LoVo (cell line): ENCODE results near the gene RPP30.
"Not testable (repeated sequence)": the region's sequence is repeated elsewhere in the genome, so short reads cannot be mapped to it uniquely, and the experiment has no call there.

Experiments
- DNase-seq: peaks from one replicate; pipeline ENCODE4 v3.0.0-alpha.2; 2016; ENCODE audit warnings: low spot score

The RPP30 gene

DNA sequence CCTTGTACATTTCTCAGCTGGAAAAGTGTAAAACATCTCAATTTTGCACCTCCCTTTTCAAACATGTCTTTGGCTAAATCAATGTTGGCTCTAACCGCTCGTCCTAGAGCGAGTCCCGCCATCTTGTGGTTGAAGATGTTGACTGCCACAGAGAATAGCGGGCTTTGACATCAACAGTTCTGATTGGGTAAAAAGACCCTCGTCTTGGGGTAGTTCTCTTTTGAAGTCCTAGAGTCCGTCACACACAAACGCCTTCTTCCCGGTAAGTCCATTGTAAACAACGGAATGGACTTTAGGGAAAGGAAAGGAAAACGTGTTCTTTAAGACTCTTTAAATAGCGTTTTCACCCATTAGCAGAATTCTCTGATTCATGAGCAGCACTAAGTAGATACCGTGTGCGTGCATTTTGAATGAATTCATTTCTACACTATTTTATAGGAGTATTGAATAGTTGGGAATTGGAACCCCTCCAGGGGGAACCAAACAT is 452 bp upstream of the RPP30 start:
- DNase-seq, result peak; percentile 16

DNA sequence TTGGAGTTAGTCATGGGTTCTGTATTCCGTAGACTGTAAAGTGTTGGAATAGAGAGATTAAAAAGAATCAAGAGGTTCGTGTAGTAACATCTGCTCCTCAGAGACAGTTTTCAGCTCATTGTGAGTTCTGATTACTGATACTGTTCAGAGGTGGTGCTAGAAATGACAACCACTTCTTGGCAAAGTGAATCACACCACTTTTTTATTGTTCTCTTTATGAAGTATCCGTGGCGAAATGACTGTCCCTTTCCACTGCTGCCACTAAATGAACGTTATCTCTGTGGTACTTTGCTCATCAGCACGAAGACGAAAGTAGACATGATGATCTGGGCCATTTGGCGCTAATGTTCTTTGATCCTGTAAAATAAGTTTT is 860 bp downstream of the RPP30 start:
- DNase-seq, result no peak

DNA sequence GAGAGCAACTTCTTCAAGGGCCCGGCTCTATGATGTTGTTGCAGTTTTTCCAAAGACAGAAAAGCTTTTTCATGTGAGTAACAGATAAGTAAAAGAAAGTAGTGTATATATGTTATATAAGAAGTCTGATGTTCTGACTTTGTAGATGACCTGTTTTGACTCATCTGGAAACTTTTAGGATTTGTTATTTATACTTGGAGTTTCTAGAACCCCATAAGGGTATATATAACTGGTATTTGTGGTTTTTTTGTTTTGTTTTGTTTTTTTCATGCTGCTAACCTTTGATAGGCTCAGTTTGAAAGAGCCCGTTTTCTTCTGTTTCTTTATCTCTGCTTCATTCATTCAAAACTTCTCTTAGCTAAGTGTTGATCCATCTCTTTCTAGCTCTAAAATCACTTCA is 7.3 kb downstream of the RPP30 start:
- DNase-seq, result no peak

DNA sequence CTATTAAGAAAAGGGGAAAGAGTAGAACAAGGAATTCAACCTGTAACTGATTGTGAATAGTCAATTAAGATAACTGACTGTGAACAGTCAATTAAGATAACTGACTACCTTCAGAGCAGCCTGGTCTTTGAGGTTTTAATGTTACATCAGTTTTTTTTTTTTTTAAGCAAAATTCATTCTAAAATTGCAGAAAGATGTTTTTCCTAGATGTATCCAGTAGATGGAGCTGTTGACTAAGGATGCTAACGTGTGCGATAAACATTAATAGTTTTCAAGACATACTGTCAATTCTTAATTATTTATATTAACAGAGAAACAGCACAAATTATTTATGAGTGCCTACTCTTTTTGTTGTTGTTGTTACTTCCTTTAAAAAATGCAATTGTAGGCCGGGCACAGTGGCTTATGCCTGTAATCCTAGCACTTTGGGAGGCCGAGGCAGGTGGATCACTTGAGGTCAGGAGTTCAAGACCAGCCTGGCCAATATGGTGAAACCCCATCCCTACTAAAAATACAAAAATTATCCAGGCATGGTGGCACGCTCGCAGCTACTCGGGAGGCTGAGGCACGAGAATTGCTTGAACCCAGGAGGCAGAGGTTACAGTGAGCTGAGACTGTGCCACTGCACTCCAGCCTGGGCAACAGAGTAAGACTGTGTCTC is 8.4 kb downstream of the RPP30 start:
- peak; percentile 41 for DNase-seq

DNA sequence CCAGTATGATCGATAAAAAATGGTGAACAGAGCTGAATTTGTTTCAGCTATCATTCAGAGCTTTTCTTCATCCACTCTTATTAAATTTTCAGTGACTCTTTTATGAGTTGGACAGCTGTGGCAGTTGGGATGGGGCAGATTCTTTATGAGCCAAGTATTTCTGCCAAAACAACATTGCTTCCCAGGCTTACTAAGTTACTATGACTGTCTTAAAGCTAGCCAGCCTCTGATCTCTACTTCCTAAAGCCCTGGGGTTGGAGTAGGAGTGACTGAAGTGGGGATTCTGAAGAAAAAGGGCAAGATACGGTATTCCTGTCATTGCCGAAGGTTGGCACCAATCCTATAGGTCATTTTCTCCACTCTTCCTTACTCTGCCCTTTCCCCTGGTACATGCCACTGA is 12.7 kb downstream of the RPP30 start:
- no peak for DNase-seq

DNA sequence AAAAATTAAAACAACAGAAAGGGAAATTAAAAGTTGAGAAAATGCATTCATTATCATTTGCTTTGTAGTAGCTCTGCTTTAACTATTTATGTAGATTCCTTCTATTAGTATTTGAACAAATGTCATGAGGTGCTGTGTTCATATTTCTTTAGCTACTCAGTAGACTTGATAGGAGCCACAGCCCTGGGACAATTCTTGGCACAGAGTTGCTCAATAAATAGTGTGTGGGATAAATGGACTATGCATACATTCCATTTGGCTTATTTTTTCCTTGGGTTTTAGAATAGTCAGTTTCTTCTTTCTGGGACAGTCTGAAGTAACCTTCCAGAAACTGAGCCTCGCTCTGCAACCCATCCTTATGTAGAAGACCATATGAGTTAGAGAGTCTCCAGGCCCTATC is 13.4 kb downstream of the RPP30 start:
- no peak for DNase-seq

DNA sequence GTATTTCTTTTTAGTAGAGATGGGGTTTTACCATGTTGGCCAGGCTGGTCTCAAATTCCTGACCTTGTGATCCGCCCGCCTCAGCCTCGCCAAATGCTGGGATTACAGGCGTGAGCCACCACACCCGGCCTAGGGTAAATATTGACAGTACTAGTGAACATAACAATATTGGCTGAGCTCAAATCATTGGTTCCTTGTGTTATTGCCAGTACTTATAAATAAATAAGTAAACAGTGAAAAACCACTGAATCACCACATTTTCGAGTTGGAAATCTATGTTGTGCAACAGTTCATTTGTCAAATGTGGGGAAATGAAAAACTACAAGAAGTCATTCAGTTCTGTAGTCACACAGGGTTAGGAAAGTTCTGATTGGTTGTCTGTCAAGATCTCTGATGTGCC is 15.8 kb downstream of the RPP30 start:
- DNase-seq, result no peak

DNA sequence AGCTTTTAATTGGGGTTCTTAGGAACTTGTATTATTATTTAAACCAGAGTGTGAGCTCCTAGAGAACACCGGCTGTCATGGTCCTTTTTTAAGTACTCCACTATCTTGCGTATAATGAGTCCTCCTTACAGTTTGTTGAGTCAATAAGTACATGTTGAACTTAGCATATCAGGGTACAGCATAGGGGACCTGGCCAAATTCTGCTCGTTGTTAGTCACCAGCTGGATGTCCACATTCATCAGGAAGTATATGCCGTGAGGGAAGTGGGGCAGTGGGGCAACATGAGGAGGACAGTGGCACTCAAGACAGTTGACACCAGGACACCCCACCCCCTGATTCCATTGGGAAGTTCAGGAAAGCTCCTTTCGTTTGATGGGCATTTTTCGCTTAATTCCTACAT is 16.6 kb downstream of the RPP30 start:
- no peak for DNase-seq

DNA sequence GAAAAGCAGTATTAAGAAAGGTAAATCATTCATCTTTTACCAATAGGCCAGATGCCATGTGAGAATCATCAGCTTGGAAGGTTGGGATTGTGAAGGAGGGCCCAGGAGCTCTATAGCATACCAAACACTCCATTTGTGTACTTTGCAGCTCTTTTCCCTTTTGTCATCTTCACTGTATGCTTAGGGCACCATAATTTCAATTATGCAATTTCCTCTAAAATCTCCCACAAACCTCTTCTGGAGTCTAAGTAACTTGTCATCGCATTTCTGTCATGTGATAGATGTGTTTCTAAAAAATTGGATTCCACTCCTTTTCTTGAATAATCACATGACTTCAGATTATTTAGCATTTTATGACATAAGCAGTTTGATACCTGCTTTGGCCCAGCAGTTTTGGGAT is 17.9 kb downstream of the RPP30 start:
- no peak for DNase-seq

DNA sequence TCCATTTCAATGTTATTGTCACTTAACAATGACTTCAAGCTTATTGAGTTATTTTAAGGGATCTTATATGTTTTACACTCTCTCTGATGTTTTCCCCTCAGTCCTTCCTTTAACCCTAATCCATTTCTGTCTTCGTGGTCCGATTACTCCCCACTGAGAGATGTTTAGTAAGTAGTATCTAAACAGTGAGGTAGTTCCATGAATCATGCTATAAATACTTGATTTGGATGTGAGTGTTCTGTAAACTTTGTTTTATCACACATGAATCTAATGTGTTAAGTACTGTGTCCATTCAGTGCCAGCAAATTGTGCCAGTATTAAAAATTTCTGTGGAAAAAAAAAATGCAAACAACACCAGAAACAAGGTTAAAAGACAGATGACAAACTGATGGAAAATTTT is 18.6 kb downstream of the RPP30 start:
- DNase-seq, result no peak

DNA sequence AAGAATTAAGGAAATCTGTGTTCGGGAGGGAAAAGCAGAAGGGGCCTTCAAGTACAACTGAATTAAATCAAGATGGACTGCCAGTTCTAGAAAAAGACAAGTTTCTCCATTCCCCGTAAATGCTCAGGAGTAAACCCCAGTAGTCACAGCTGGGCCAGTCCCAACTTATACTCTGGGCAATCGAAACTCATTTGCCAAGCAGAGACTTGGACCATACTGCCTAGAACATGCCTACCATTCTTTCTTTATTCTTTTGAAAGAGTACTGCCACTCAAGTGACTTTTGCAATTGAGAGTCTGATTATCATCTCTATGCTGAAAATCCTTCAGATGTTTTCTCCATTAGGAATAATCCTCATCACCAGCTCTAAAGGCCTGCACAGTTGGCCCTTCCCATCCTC is 21.4 kb downstream of the RPP30 start:
- DNase-seq, result no peak

DNA sequence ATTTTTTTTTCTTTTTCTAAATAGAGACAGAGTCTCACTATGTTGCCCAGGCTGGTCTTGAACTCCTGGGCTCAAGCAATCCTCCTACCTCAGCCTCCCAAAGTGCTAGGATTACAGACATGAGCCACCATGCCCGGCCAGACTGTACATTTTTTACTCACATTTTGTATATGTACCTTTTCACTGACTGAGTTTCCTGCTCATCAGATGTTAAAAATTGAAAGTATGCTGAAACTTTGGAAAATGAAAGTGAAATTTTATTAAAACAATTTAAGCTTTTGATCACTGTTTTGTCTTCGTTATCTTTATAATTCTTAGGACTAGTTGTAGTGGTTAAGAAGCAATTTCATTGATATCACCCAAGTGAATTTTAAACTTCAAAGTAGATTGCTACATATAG is 25.1 kb downstream of the RPP30 start:
- DNase-seq, result not testable (repeated sequence)

DNA sequence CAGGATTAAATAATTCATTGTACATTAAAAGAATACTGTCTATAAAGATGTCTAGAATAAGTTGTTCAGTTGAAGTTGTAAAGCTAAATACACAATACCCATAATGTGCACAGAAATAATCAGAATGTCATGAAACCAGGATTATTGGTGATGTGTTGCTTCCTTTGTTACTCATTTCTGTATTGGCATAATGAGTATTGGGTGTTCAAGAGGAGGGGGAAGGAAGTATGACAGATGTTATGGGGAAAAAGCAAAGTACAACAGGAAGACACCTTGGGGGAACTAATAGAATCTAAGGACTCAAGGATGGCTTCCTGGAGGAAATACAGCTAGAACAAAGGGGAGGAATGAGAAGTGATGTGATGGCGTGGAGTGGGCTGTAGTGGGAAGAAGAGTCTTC is 34.2 kb downstream of the RPP30 start:
- no peak for DNase-seq

DNA sequence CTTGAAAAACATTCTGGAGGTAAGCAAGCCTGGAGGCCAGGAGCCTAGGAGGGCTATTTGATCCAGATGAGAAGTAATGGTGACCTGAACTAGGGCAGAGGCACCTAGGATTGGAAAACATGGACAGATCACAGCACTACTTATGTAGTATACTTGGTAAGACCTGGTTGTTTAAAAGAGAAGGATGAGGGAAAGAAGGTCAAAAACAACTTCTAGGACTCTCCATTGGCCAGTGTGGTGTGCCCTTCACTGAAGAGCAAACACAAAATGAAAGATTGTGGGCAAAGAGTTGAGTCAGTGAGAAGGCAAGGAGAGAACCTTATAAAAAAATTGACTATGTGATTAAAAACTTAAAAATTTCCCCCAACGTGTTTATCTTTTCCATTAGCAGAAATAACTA is 34.8 kb downstream of the RPP30 start:
- DNase-seq, result no peak

DNA sequence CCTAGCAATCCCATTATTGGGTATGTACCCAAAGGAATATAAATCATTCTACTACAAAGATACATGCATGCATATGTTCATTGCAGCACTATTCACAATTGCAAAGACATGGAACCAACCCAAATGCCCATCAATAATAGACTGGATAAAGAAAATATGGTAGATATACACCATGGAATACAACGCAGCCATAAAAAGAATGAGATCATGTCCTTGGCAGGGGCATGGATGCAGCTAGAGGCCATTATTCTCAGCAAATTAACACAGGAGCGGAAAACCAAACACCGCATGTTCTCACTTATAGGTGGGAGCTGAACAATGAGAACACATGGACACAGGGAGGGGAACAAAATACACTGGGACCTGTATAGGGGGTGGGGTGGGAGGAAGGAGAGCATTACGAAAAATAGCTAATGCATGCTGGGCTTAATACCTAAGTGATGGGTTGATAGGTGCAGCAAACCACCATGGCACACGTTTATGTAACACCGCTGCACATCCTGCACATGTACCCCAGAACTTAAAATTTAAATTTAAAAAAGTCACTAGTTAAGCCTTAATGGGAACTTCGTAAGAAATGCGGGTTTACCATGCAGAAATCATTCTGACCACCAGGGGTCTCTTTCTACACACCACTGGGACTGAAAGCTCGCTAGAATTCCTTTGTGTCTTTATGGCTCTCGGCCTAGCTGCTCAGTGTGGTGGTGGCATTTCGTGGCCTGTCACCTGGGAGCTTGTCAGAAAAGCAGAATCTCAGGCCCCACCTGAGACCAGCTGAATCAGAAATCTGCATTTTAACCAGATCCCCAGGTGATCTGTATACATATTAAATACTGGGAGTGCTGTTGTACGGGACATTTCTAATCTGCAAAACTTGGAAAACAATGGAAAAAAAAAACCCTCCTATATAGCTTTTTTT is 39.6 kb downstream of the RPP30 start:
- DNase-seq, result peak; percentile 78

DNA sequence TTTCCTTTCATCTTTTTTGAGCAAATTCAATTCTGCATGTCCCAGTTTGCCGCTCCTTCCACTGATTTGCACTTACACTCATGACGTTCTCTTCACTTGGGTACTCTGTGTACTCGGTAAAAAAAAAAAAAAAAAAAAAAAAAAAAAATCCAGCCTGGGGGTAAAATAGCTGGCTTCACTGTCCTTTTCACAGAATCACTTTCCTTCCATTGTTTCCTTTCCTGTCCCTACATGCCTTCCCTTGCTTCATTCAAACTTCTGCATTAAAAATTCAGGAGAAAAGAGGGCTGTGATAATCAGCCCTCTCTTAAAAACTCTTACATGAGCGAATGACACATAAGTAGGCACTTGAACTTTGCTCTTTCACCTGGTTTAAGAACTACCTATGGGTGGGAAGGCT is 40.4 kb downstream of the RPP30 start:
- no peak for DNase-seq

DNA sequence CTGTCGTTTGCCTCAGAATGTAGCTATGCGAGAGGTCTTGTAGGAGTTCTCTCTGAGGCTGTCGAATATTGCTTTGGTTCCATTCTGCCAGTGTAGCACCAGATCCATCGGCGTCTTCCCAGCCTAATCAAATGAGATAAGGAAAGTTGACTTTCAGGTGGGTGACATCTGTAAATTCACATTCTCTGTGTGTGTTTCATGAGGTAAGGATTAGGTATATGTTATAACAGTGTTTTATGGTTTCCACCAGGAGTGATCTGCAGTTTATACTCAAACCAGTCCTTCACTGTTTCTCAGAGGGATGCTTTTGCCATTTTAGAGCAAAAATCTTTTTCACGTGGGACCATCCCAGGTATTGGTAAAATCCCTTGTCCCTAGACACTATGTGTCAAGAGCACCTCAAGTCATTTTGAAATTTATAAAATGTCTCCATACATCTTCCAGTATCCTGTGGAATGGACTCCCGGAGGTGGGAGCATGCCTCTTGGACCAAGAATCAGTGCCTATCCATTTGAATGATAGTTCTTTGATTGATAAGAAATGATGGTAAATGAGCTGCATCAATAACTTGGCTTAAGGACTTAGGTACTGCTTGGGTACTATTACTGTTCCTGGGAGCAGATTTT is 41.2 kb downstream of the RPP30 start:
- no peak for DNase-seq

DNA sequence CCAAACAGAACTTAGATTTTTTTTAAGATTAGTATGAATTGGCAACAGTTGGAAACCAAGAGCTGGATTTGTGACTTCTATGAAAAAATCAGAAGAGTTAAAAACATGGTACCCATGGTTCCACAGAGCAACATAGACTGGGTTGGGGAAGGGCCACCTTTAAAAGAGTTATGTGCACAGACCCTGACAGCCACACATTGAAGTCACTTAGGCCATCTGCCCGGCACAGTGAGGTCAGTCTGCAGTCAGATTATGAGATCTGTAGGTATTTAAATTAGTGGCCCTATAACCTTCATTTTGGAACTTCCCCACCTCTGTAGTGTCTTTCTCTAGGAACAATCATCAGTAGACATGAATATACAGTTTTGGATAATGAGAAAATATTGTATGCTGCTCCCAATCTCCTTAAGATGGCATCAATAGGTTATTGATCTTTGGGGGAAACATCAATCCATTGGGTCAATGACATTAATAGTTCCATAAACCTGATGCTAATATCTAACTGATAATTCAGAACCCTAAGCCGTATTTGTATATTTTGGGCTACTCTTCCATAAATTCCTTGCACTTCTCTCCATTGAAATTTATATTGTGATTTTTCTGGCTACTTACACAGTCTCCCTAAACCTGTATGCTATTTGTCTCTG is 42.1 kb downstream of the RPP30 start:
- DNase-seq, result no peak

DNA sequence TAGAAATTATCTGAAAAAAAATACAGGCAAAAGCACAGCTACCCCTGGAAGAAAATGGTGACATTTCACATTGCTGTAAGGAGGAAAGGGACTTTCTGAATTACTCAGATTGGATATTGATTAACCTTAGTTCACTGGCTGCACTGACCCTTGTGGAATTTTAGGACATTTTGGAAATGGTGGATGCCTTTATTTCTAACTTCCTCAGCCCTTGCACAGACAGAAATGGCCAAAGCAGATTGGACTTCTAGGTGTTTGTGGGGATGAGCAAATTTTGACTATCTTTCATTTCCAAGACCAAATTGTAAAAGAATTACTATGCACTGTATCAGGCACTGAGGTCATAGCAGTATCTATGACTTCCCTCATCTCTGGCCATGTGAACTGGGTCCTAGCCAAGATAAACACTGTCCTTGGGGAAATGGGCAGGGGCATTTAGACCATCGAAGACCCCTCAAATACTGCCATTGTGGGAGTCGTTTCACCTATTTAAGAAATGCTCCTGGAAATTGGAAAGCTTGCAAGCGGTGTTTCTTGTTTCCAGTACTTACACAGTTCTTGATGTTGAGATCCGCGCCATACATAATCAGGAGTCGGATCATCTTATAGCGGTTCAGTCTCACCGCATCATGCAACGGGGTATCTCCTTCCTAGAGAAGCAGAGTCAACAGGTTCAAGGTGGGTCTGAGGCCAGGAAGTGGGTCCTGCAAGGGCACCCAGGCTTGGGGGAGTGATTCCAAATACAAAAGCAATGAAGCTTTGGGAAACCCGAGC is 43.4 kb downstream of the RPP30 start:
- DNase-seq, result no peak

DNA sequence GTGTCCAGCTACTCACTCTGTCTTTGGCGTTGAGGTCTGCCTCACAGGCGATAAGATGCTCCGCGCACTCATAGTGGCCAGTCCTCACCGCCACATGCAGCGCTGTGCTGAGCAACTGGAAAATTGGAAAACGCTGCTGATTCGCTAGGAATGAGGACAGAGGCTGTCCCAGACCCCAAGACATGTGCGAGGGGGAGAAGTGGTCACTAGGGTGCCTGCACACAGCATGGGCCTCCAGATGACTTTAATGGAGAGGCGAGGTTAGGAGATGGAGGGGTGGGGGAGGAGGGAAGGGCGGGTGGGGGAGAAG is 43.9 kb downstream of the RPP30 start:
- DNase-seq, result no peak

DNA sequence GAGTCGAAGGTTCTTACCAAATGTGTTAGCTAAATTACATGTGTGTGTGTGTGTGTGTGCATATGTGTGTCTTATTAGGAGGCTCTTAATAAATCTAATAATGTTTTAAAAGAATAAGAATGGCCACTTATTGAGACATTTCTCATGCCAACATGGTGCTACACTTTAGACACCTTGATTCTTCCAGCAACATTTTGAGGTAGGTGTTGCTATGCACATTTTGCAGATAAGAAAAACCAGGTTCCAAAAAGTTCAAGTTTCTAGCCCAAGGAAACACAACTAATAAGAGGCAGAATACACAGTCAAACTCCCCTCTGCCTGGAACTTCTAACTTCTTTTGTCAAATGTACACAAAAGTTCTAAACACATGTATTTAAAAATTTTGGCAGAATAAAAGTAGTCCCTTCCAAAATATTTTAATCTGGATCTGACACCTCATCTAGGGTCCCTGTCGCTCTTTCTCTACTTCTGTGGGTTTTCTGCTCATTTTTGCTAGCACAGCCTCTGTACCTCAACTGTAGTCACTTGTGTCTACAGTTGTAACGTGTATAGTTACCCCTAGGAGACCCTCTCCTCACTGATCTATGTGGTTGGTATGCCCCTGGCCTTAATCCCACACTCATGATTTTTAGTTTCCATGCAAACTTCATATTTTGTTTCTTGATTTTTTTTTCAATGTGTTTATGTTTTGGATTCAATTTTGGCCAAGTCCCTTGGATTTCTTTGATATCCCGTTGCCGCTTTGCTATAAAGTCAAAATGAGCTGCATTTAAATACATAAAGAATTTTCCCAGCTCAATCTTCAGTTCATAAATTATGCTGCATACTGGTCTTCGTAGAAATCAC is 44.8 kb downstream of the RPP30 start:
- DNase-seq, result no peak
